Suprapubic skin (tissue), 4 donors: ENCODE measurements around the gene ADGRF4. TPM values are rescaled to one million over a fixed set of nuclear protein-coding genes. Genes with fewer than 3 reads are reported as not detected.

Source experiments
- DNase-seq, 2 donors: peaks; one replicate each; pipeline ENCODE4 v3.0.0-alpha.2; 2019; ENCODE audit warnings: low spot score in 2 of 2
- H3K27ac ChIP-seq: fragments of 200-600 bp; sonication (generic); one replicate; pipeline ENCODE4 v1.5.1; 2019
- H3K27me3 ChIP-seq: fragments of 200-600 bp; sonication (generic); one replicate; pipeline ENCODE4 v1.5.1; 2019
- H3K36me3 ChIP-seq: fragments of 200-600 bp; sonication (generic); one replicate; pipeline ENCODE4 v1.5.1; 2019
- H3K4me1 ChIP-seq: fragments of 200-600 bp; sonication (generic); one replicate; pipeline ENCODE4 v1.5.1; 2019
- H3K4me3 ChIP-seq: fragments of 200-600 bp; sonication (generic); one replicate; pipeline ENCODE4 v1.5.1; 2019; ENCODE audit warnings: mild to moderate bottlenecking
- H3K9me3 ChIP-seq: fragments of 200-600 bp; sonication (generic); one replicate; pipeline ENCODE4 v1.5.1; 2019
- CTCF ChIP-seq, 2 donors: fragments of 200-600 bp in 1 of 2; fragments of 450-650 bp in 1 of 2; sonication (generic) in 1 of 2; IDR thresholded peaks; one replicate each; pipeline ENCODE4 v1.5.1; 2016 to 2019; ENCODE audit warnings: antibody characterized with exemption in 2 of 2, mild to moderate bottlenecking in 1 of 2, moderate library complexity in 1 of 2
- EP300 ChIP-seq: sonication (generic); formaldehyde crosslinking; IDR thresholded peaks from one replicate; pipeline ENCODE4 v1.6.1; 2017; ENCODE audit warnings: antibody characterized with exemption
- POLR2A ChIP-seq, 2 donors: fragments of 450-650 bp; IDR thresholded peaks; one replicate each; pipeline ENCODE4 v1.6.1; 2017; ENCODE audit warnings: antibody characterized with exemption in 2 of 2, mild to moderate bottlenecking in 2 of 2, moderate library complexity in 2 of 2
- POLR2AphosphoS5 ChIP-seq, 3 donors: sonication (generic); formaldehyde crosslinking; IDR thresholded peaks; one replicate each; pipeline ENCODE4 v1.6.1; 2017; ENCODE audit warnings: antibody characterized with exemption in 3 of 3
- WGBS: methylation state at CpG from one replicate; pipeline ENCODE4 v1.1.5; 2018; 5-methylcytosine and 5-hydroxymethylcytosine counted together
- total RNA-seq, 4 donors: library from RNA; depleted of rRNA; stranded (reverse); fragments of >200 nt; gene quantifications; one replicate each; pipeline ENCODE4 v1.1.0, GENCODE V29; 2016

The ADGRF4 gene
- total RNA-seq, 4 donors from 2014 or later = 38.9 to 74.3 (median 45.3) TPM

DNA sequence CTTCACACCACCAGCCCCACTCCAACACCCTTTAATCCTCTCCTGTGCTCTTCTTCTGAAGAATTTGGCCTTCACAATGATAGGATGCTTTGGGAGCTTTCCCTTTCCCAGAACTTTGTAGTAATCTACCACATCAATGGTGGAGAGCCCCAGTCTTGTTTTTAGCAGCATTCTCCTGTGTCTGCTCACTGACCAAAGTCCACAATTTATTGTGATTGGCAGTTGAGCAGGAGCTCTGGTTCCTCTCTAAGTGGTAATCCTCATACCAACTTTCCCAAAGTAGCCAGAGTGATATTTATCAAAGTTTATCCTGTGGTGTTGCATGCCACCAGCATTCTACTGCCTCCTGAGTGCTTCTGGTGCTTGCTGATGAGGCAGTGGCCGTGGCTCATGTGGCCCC is 54.4 kb downstream of the ADGRF4 start:
- TF ChIP-seq POLR2A (IDR thresholded peaks at IDR 0.05) (no peak), CTCF (IDR thresholded peaks at IDR 0.05) (no peak), POLR2AphosphoS5 (IDR thresholded peaks at IDR 0.05) (no peak), EP300 (no peak)
- WGBS = 88% methylated on average over 1 of the region's 1 CpG

DNA sequence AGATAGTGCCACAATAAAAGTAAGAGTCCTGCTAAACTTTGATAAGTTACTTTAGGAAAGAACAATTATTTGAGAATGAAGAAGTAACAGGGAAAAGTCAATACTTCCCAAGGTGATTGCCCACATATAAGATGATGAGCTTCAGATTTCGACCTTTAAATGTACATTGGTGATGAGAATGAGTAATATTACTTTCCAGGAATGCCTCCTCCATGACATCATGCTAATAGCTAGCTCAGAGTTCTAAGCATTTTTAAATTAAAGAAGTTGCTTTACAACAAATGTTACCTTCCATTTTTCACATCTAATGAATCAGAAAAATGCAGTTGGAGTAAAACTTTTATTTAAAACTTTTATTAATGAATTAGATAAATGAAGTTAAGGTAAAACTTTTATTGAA is 61.0 kb downstream of the ADGRF4 start:
- Histone ChIP-seq H3K4me3 (no peak overlapping the region), H3K4me1 (no peaks in the 10 kb centered on the region), H3K9me3 (no peaks in the 10 kb centered on the region), H3K36me3 (no peaks in the 10 kb centered on the region), H3K27ac (no peak overlapping the region), H3K27me3 (no peaks in the 10 kb centered on the region)
- TF ChIP-seq POLR2AphosphoS5 (IDR thresholded peaks at IDR 0.05) (no peak), POLR2A (IDR thresholded peaks at IDR 0.05) (no peak), EP300 (no peak), CTCF (IDR thresholded peaks at IDR 0.05) (no peak)
- 44% methylated on average over 1 of the region's 1 CpG for WGBS
- no peak for DNase-seq

More for the DNA sequence above, 54.4 kb downstream of the ADGRF4 start:
- Histone ChIP-seq H3K4me1 (no peaks in the 10 kb centered on the region), H3K4me3 (no peak overlapping the region), H3K27ac (no peak overlapping the region), H3K9me3 (no peaks in the 10 kb centered on the region), H3K27me3 (no peaks in the 10 kb centered on the region), H3K36me3 (no peaks in the 10 kb centered on the region)
- no peak for DNase-seq

GRCh38 chr6:47762502-47762901 is 64.1 kb downstream of the ADGRF4 start:
- Histone ChIP-seq H3K4me3 (no peak overlapping the region), H3K4me1 (no peaks in the 10 kb centered on the region), H3K27ac (no peak overlapping the region), H3K27me3 (no peaks in the 10 kb centered on the region), H3K36me3 (no peaks in the 10 kb centered on the region), H3K9me3 (peaks cover 6% of the 10 kb centered on the region)
- 76% methylated on average over 3 of the region's 3 CpGs for WGBS
- TF ChIP-seq CTCF (IDR thresholded peaks at IDR 0.05) (no peak), POLR2AphosphoS5 (IDR thresholded peaks at IDR 0.05) (no peak), POLR2A (IDR thresholded peaks at IDR 0.05) (no peak), EP300 (no peak)
- DNase-seq = no peak

DNA sequence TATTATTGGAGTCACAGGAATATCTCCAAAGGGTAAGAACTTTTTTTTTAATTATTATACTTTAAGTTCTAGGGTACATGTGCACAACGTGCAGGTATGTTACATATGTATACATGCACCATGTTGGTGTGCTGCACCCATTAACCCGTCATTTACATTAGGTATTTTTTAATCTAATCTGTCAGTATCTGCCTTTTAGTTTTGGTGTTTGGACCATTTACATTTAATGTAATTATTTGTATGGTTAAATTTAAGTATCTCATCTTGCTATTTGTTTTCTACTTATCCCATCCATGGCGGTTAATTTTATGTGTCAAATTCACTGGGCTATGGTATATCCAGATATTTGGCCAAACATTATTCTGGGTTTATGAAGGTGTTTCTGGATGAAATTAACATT is 68.1 kb downstream of the ADGRF4 start:
- Histone ChIP-seq H3K9me3 (peaks cover 6% of the 10 kb centered on the region), H3K4me1 (no peaks in the 10 kb centered on the region), H3K27ac (no peak overlapping the region), H3K27me3 (no peaks in the 10 kb centered on the region), H3K36me3 (no peaks in the 10 kb centered on the region), H3K4me3 (no peak overlapping the region)
- DNase-seq = no peak
- 92% methylated on average over 3 of the region's 3 CpGs for WGBS
- TF ChIP-seq EP300 (no peak), CTCF (IDR thresholded peaks at IDR 0.05) (no peak), POLR2A (IDR thresholded peaks at IDR 0.05) (no peak), POLR2AphosphoS5 (IDR thresholded peaks at IDR 0.05) (no peak)

- Histone ChIP-seq H3K4me1 (no peaks in the 10 kb centered on the region), H3K27me3 (no peaks in the 10 kb centered on the region), H3K36me3 (no peaks in the 10 kb centered on the region), H3K4me3 (no peak overlapping the region), H3K9me3 (peaks cover 6% of the 10 kb centered on the region), H3K27ac (no peak overlapping the region)
- no peak for DNase-seq
- 95% methylated on average over 1 of the region's 1 CpG for WGBS
- TF ChIP-seq CTCF (IDR thresholded peaks at IDR 0.05) (no peak), POLR2AphosphoS5 (IDR thresholded peaks at IDR 0.05) (no peak), EP300 (no peak)
These were observed 68.7 kb downstream of the ADGRF4 start for GRCh38 chr6:47767102-47767501.
